HG03175 (cell line): ENCODE measurements around the gene ZEB2.

Source experiments
- ATAC-seq: cut with Tn5 transposase; IDR thresholded peaks from one replicate; pipeline ENCODE4 v1.9.1; 2021; ENCODE audit warnings: mild to moderate bottlenecking, moderate library complexity; ENCODE audit not compliant: unreplicated experiment

ZEB2 gene

GRCh38 chr2:144362401-144362800 lies 157.5 kb downstream of the ZEB2 start:
- no peak for ATAC-seq

GRCh38 chr2:144361742-144362141 lies 158.2 kb downstream of the ZEB2 start:
- no peak for ATAC-seq

- no peak for ATAC-seq
Observed at GRCh38 chr2:144359684-144360083, 160.2 kb downstream of the ZEB2 start.

DNA sequence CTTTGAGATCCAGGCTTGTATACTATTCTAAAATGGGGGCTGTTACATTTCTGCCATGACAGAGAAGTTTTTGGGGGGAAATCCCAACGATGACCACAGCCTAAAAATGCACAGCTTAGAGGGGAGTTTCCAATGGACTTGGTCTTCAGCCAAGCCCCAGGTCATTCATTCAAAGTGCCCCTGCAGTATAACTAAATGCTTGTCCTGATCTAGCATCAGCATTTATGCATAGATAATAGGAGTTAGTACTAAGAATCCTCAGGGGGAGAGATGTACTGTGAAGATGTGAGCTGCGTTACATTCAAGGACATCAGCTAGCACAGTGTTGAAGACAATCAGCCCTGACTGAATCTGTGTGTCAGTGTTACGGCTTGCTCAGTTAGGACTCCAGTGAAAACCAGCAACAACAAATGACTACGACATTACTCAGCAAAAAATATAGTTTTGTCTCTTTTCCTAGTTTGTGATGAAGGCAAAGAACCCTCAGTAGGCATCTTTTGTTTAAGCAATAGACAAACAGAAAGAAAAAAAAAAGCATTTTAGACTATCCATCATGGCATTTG lies 160.9 kb downstream of the ZEB2 start:
- ATAC-seq = peak; percentile 63

GRCh38 chr2:144358374-144358964 lies 161.4 kb downstream of the ZEB2 start:
- ATAC-seq = no peak

DNA sequence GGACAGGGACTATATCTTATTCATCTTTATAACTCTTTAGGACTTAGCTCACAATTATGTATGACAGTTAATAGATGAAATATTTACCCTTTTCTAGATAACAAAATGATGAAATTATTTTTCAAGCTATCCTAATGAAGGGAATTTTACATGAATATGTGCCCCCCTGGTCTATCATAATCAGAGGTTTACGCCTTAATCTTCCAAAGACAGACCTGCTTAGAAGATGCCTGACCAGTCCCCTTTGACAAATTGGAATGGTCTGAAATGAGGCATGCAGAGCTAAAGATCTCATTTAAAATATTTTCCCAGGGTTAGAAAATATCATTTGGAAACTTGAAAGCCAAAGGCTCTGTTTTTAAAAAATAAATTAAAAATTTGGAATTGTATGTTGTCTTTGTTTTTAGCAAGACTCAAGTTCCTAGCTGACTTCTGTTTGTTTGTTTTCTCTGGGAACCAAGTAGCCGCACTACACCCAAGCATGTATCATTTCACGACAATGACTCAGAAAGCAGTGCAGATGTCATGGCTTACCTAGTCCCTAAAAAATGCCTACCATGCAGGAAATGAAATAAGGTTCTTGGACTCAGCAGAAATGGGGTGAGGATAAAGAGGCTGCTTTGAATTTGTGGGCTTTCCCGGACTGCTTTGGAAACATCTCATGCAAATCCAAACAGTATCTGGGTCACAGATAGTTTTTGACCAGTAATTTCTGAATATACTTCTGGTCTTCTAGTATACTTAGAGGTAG lies 162.1 kb downstream of the ZEB2 start:
- peak; percentile 66 for ATAC-seq

GRCh38 chr2:144356402-144356801 lies 163.5 kb downstream of the ZEB2 start:
- no peak for ATAC-seq

GRCh38 chr2:144354953-144355352 lies 165.0 kb downstream of the ZEB2 start:
- no peak for ATAC-seq

- no peak for ATAC-seq
Observed at GRCh38 chr2:144351687-144352086, 168.2 kb downstream of the ZEB2 start.

GRCh38 chr2:144350151-144350802 lies 169.6 kb downstream of the ZEB2 start:
- ATAC-seq = no peak

DNA sequence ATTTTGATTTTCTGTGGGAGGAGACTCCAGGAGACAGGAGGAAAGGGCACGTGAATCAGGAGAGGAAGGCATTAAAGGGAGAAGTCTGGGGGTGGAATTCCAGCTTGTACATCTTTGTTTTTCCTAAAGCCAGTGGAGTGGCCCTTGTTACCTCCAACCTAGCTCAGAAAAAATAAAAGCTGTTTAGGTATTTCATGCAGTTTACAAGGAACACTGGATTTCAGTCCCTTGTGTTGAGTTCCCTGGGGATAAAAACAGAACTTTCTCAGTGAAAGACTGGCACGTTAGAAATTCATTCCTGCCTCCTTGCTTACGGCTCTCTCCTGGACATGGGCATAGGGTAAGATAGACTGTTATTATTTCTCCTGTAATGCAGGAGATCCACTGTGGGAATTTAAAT lies 170.2 kb downstream of the ZEB2 start:
- no peak for ATAC-seq

- no peak for ATAC-seq
Observed at GRCh38 chr2:144348846-144349245, 171.1 kb downstream of the ZEB2 start.

DNA sequence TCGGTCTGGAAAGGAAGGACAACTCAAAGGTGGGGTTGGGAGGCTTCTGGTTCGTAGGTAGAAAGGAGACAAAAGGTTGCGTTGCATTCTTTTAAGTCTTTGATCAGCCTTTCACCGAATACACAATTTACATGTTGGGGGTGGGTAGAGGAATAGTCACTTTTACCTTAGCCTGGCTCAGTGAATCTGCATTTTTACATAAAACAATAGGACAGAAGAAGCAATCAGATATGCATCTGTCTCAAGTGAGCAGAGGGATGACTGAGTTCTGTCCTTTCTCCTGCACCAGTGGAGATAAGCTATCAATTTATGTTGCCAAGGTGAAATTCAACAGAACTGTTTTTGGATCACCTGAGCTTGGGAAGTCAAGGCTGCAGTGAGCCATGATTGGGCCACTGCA lies 173.7 kb downstream of the ZEB2 start:
- ATAC-seq = no peak

GRCh38 chr2:144343145-144343544 lies 176.8 kb downstream of the ZEB2 start:
- ATAC-seq = peak; percentile 64

DNA sequence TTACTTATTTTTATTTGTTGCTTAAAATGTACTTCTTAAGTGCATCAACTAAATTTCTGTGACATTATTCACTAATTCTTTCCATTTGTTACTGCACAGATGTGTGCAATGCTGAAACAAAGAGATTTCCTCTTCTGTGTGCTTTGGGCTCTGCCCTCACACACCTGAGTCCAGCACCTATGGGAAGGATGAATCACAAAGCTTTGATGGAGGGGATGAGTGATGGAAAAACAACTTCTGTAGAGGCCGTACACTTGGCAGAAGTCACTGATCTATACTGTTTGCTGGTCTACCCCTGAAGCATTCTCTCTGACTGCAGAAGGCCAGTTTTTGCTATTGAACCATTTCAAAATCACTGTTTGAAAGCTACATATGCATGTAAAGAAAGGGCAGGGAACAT lies 178.4 kb downstream of the ZEB2 start:
- ATAC-seq = no peak

GRCh38 chr2:144339048-144339447 lies 180.9 kb downstream of the ZEB2 start:
- no peak for ATAC-seq

DNA sequence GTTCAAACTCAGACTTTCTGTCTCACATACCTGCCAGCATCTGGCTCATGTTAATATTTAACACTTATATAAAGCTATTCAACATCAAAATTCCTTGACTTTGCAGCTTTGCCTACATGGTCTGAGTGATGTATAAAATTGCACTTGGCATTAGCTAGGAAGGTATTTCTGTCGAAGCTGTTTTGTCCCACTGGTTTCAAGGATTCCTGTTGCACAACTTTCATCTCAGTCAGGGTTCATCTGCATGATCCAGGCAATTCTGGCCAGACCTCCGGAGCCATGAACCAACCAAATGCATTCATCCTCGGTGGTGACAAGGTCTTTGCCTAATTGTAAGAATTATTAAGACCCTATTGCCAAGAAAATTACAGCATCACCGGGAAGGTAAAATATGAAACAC lies 185.4 kb downstream of the ZEB2 start:
- no peak for ATAC-seq
